ENCODE measurements around the gene TMEM164. TPM values are rescaled to one million over a fixed set of nuclear protein-coding genes. Genes with fewer than 3 reads are reported as not detected.

TMEM164 gene
- total and polyA plus RNA-seq, 2 of the 4 experiments (the other 2 are of a cell fraction), result 6.3 to 7.1 TPM

DNA sequence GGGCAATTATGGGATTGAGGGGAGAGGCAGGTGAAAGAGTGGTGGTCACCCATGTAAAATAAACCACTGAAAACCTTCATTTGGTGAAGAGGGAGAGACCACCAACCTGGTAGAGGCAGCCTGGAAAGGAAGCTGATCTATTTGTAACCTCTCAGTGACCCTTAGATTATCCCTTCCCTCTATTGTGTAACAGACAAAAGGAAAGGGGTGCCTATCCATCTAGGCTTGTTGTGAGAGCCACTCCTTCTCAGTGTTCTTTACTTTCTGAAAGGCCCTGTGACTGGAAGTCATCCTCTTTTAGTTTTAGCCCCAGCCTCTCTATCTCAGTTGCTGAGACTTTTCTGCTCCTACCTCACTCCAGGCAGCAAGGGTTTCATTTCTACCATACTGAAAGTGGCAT, 142.4 kb downstream of the TMEM164 start (continued):
- TF ChIP-seq MXI1 (IDR thresholded peaks at IDR 0.05; ENCODE audit: borderline replicate concordance, low read depth, low read length), result no peak
- TF ChIP-seq MAFK (IDR thresholded peaks at IDR 0.05; ENCODE audit: low read depth, low read length), result no peak

DNA sequence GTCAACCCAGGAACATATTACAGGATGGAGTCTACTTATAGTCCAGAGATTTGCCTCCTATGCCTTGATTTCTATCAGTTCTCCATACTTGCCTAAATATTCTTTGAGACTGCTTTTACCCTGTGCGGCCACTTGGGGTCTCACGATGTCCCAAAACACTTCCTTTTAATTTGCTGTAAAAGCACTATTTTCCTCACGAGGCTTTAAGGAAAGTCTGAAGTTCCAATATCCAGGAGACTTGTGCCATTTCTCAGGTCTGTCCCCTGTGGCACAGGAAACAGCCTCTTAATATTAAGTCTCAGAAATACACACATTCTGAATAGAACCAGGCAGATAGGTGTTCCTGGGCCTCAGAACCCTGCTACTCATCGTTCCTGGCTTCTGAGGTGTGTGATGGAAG, 142.9 kb downstream of the TMEM164 start:
- POLR2A ChIA-PET (ENCODE audit: unreplicated experiment), result no interaction called here
- Histone ChIP-seq H2BK20ac (ENCODE audit: low read depth, low read length) (no peak overlapping the region), H3K4me2 (ENCODE audit: low read depth, low read length) (no peak overlapping the region), H2BK15ac (ENCODE audit: low read depth, low read length) (no peak overlapping the region), H3K27me3 (ENCODE audit: control insufficient read depth, insufficient read depth, low read length) (no peaks in the 10 kb centered on the region; the same call in 1 of the 2 replicates), H3K9ac (ENCODE audit: low read depth, low read length) (no peak overlapping the region), H3K56ac (ENCODE audit: extremely low read depth, insufficient read depth, low read length) (no peak overlapping the region), H2BK5ac (ENCODE audit: low read depth, low read length, poor library complexity, severe bottlenecking) (no peak overlapping the region), H2AK5ac (ENCODE audit: low read depth, low read length) (no peak overlapping the region), H3K27ac (ENCODE audit: insufficient read depth, low read length) (no peak overlapping the region), H2AFZ (replicated peaks; ENCODE audit: low read length, poor library complexity) (no peak overlapping the region), H3K18ac (ENCODE audit: low read depth, low read length) (no peak overlapping the region), H3K4me1 (ENCODE audit: control insufficient read depth, insufficient read depth, low read length) (no peaks in the 10 kb centered on the region; the same call in 1 of the 2 replicates), H3K79me1 (ENCODE audit: low read depth in 1 of 2, low read length in 2 of 2) (no peaks in the 10 kb centered on the region), H4K5ac (ENCODE audit: low read depth, low read length) (no peak overlapping the region), H3K23ac (ENCODE audit: low read depth, low read length) (no peak overlapping the region), H3K14ac (replicated peaks; ENCODE audit: low read depth, low read length) (no peak overlapping the region), H3K4me3 (ENCODE audit: insufficient read depth, low read depth, low read length) (no peak overlapping the region), H4K8ac (ENCODE audit: low read depth in 2 of 2, low read length in 2 of 2) (no peak overlapping the region; a peak in 1 of 4 replicates), H4K91ac (ENCODE audit: insufficient read depth, low read depth, low read length) (no peak overlapping the region), H2AK9ac (replicated peaks; ENCODE audit: low read depth, low read length, poor library complexity) (no peak overlapping the region), H3K4ac (ENCODE audit: low read depth, low read length) (no peak overlapping the region), H2BK120ac (ENCODE audit: low read depth, low read length) (no peak overlapping the region), H4K20me1 (ENCODE audit: insufficient read depth, low read length) (no peaks in the 10 kb centered on the region; the same call in 1 of the 2 replicates), H3K36me3 (ENCODE audit: control insufficient read depth, insufficient read depth, low read length) (no peaks in the 10 kb centered on the region), H3K9me1 (ENCODE audit: insufficient read depth, low read length) (no peaks in the 10 kb centered on the region; the same call in 1 of the 2 replicates), H3K9me3 (ENCODE audit: control insufficient read depth, insufficient read depth, low read length) (no peaks in the 10 kb centered on the region; the same call in 1 of the 2 replicates)
- peak; percentile 49; the same call in 1 of the 2 replicates for TF ChIP-seq SMC3 (IDR thresholded peaks at IDR 0.05; ENCODE audit: low read depth, low read length)
- TF ChIP-seq, protein P1, sequence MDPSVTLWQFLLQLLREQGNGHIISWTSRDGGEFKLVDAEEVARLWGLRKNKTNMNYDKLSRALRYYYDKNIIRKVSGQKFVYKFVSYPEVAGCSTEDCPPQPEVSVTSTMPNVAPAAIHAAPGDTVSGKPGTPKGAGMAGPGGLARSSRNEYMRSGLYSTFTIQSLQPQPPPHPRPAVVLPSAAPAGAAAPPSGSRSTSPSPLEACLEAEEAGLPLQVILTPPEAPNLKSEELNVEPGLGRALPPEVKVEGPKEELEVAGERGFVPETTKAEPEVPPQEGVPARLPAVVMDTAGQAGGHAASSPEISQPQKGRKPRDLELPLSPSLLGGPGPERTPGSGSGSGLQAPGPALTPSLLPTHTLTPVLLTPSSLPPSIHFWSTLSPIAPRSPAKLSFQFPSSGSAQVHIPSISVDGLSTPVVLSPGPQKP (IDR thresholded peaks at IDR 0.05; ENCODE audit: borderline replicate concordance, low read depth, low read length), result no peak
- no peak for TF ChIP-seq MXI1 (IDR thresholded peaks at IDR 0.05; ENCODE audit: borderline replicate concordance, low read depth, low read length)
- peak; percentile 8; the same call in 1 of the 2 replicates for TF ChIP-seq MAFK (IDR thresholded peaks at IDR 0.05; ENCODE audit: low read depth, low read length)
- TF ChIP-seq RFX5 (IDR thresholded peaks at IDR 0.05; ENCODE audit: low read depth, low read length), result no peak
- no peak for TF ChIP-seq RCOR1 (IDR thresholded peaks at IDR 0.05; ENCODE audit: insufficient replicate concordance, low read length)
- TF ChIP-seq RAD21 (IDR thresholded peaks at IDR 0.05; ENCODE audit: low read length), result peak; percentile 36
- no peak for TF ChIP-seq BHLHE40 (IDR thresholded peaks at IDR 0.05; ENCODE audit: low read depth, low read length)
- no peak for TF ChIP-seq CEBPB (IDR thresholded peaks at IDR 0.05; ENCODE audit: low read depth, low read length)
- TF ChIP-seq, protein P2, sequence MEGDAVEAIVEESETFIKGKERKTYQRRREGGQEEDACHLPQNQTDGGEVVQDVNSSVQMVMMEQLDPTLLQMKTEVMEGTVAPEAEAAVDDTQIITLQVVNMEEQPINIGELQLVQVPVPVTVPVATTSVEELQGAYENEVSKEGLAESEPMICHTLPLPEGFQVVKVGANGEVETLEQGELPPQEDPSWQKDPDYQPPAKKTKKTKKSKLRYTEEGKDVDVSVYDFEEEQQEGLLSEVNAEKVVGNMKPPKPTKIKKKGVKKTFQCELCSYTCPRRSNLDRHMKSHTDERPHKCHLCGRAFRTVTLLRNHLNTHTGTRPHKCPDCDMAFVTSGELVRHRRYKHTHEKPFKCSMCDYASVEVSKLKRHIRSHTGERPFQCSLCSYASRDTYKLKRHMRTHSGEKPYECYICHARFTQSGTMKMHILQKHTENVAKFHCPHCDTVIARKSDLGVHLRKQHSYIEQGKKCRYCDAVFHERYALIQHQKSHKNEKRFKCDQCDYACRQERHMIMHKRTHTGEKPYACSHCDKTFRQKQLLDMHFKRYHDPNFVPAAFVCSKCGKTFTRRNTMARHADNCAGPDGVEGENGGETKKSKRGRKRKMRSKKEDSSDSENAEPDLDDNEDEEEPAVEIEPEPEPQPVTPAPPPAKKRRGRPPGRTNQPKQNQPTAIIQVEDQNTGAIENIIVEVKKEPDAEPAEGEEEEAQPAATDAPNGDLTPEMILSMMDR (conservative IDR thresholded peaks at IDR 0.05; ENCODE audit: low read depth, low read length), result peak; percentile 65
- in situ Hi-C loops (cut with MboI; ENCODE audit: low sequenced_read_pairs) (loop anchor here (5.0 to 25.0 kb wide), 2 partner anchors 234 to 659 kb away; partner anchors contain the start of gene GUCY2F), dilution Hi-C loops (cut with HindIII; ENCODE audit: low sequenced_read_pairs, unreplicated experiment) (no loop called here), intact Hi-C loops (cut with micrococcal nuclease) (loop anchor here (1.0 to 10.0 kb wide), 3 partner anchors 141 to 432 kb away; partner anchors contain the start of gene TMEM164)
- ATAC-seq (ENCODE audit: low read depth), result peak; percentile 67
- CTCF ChIA-PET, result interaction anchor here (0.6 to 1.8 kb wide), 12 partner anchors 10 to 273 kb away, joined by 3 to 24 read pairs (median 4); no protein-coding TSS in a partner anchor
- DNase-seq, result peak; percentile 44
- BruUV-seq (replicated peaks), result no TSS peak
- 19% methylated on average over 3 of the region's 4 CpGs; no CpG with 5 or more reads in 1 of the 2 experiments for WGBS, 2 experiments (ENCODE audit: extremely low coverage in 2 of 2, insufficient read length in 1 of 2)

Data from IMR-90 (cell line).